Measurements from ENCODE around the gene IL1RAP.
"Not testable (repeated sequence)": the region's sequence is repeated elsewhere in the genome, so short reads cannot be mapped to it uniquely, and the experiment has no call there.

IL1RAP gene

GRCh38 chr3:190498293-190498692 lies 15.6 kb upstream of the IL1RAP start:
- H3K36me3 Mint-ChIP-seq = no peaks in the 10 kb centered on the region
- peaks cover 15% of the 10 kb centered on the region for H3K27me3 Mint-ChIP-seq
- H3K4me1 Mint-ChIP-seq (ENCODE audit: low read depth) = no peaks in the 10 kb centered on the region

GRCh38 chr3:190499122-190499521 lies 14.8 kb upstream of the IL1RAP start:
- Mint-ChIP-seq H3K27me3 (peaks cover 15% of the 10 kb centered on the region), H3K4me1 (ENCODE audit: low read depth) (no peaks in the 10 kb centered on the region), H3K4me3 (no peak overlapping the region), H3K27ac (no peak overlapping the region), H3K36me3 (no peaks in the 10 kb centered on the region), H3K9me3 (ENCODE audit: low read depth) (no peaks in the 10 kb centered on the region)

More at GRCh38 chr3:190498293-190498692, 15.6 kb upstream of the IL1RAP start:
- Mint-ChIP-seq H3K4me3 (no peak overlapping the region), H3K9me3 (ENCODE audit: low read depth) (no peaks in the 10 kb centered on the region), H3K27ac (no peak overlapping the region)

GRCh38 chr3:190502946-190503345 lies 10.9 kb upstream of the IL1RAP start:
- no peak overlapping the region for H3K4me3 Mint-ChIP-seq
- H3K36me3 Mint-ChIP-seq = no peaks in the 10 kb centered on the region
- H3K4me1 Mint-ChIP-seq (ENCODE audit: low read depth) = no peaks in the 10 kb centered on the region
- H3K9me3 Mint-ChIP-seq (ENCODE audit: low read depth) = no peaks in the 10 kb centered on the region
- H3K27ac Mint-ChIP-seq = no peak overlapping the region
- peaks cover 5% of the 10 kb centered on the region for H3K27me3 Mint-ChIP-seq

- peaks cover 4% of the 10 kb centered on the region for H3K27me3 Mint-ChIP-seq
- H3K36me3 Mint-ChIP-seq = no peaks in the 10 kb centered on the region
- no peak overlapping the region for H3K4me3 Mint-ChIP-seq
- H3K27ac Mint-ChIP-seq = no peak overlapping the region
- no peaks in the 10 kb centered on the region for H3K9me3 Mint-ChIP-seq (ENCODE audit: low read depth)
- H3K4me1 Mint-ChIP-seq (ENCODE audit: low read depth) = no peaks in the 10 kb centered on the region
These were observed 9.3 kb upstream of the IL1RAP start for GRCh38 chr3:190504354-190505125.

GRCh38 chr3:190505381-190506003 lies 8.4 kb upstream of the IL1RAP start:
- H3K4me1 Mint-ChIP-seq (ENCODE audit: low read depth) = no peaks in the 10 kb centered on the region
- peaks cover 4% of the 10 kb centered on the region for H3K27me3 Mint-ChIP-seq
- H3K4me3 Mint-ChIP-seq = no peak overlapping the region
- no peaks in the 10 kb centered on the region for H3K9me3 Mint-ChIP-seq (ENCODE audit: low read depth)
- no peak overlapping the region for H3K27ac Mint-ChIP-seq
- no peaks in the 10 kb centered on the region for H3K36me3 Mint-ChIP-seq

- no peaks in the 10 kb centered on the region for H3K4me1 Mint-ChIP-seq (ENCODE audit: low read depth)
- no peak overlapping the region for H3K4me3 Mint-ChIP-seq
- no peaks in the 10 kb centered on the region for H3K36me3 Mint-ChIP-seq
- H3K27me3 Mint-ChIP-seq = peaks cover under 1% of the 10 kb centered on the region
- H3K27ac Mint-ChIP-seq = no peak overlapping the region
- H3K9me3 Mint-ChIP-seq (ENCODE audit: low read depth) = no peaks in the 10 kb centered on the region
These were observed 7.6 kb upstream of the IL1RAP start for GRCh38 chr3:190506271-190506670.

GRCh38 chr3:190512666-190513065 lies 1.2 kb upstream of the IL1RAP start:
- peaks cover 38% of the 10 kb centered on the region for H3K4me1 Mint-ChIP-seq (ENCODE audit: low read depth)
- peak overlapping the region; percentile 93 for H3K4me3 Mint-ChIP-seq
- no peaks in the 10 kb centered on the region for H3K27me3 Mint-ChIP-seq
- no peaks in the 10 kb centered on the region for H3K9me3 Mint-ChIP-seq (ENCODE audit: low read depth)
- H3K36me3 Mint-ChIP-seq = peaks cover 4% of the 10 kb centered on the region
- H3K27ac Mint-ChIP-seq = no peak overlapping the region

- H3K9me3 Mint-ChIP-seq (ENCODE audit: low read depth) = no peaks in the 10 kb centered on the region
- H3K4me1 Mint-ChIP-seq (ENCODE audit: low read depth) = peaks cover 40% of the 10 kb centered on the region
- H3K27ac Mint-ChIP-seq = peak overlapping the region; percentile 41
- H3K4me3 Mint-ChIP-seq = peak overlapping the region; percentile 93
- peaks cover 13% of the 10 kb centered on the region for H3K36me3 Mint-ChIP-seq
- no peaks in the 10 kb centered on the region for H3K27me3 Mint-ChIP-seq
These were observed 698 bp downstream of the IL1RAP start for GRCh38 chr3:190514413-190515153.

- Mint-ChIP-seq H3K9me3 (ENCODE audit: low read depth) (no peaks in the 10 kb centered on the region), H3K4me3 (peak overlapping the region; percentile 93), H3K36me3 (peaks cover 13% of the 10 kb centered on the region), H3K27ac (no peak overlapping the region), H3K4me1 (ENCODE audit: low read depth) (peaks cover 40% of the 10 kb centered on the region), H3K27me3 (no peaks in the 10 kb centered on the region)
These were observed 2.5 kb downstream of the IL1RAP start for GRCh38 chr3:190516416-190516815.

- Mint-ChIP-seq H3K36me3 (peaks cover 14% of the 10 kb centered on the region), H3K4me1 (ENCODE audit: low read depth) (peaks cover 40% of the 10 kb centered on the region), H3K4me3 (no peak overlapping the region), H3K27ac (no peak overlapping the region), H3K27me3 (no peaks in the 10 kb centered on the region), H3K9me3 (ENCODE audit: low read depth) (no peaks in the 10 kb centered on the region)
These were observed 3.8 kb downstream of the IL1RAP start for GRCh38 chr3:190517687-190518086.

- not testable (repeated sequence) for H3K4me3 Mint-ChIP-seq; H3K9me3 Mint-ChIP-seq (ENCODE audit: low read depth); H3K27me3 Mint-ChIP-seq; H3K27ac Mint-ChIP-seq
- peaks cover 17% of the 10 kb centered on the region for H3K36me3 Mint-ChIP-seq
- H3K4me1 Mint-ChIP-seq (ENCODE audit: low read depth) = peaks cover 31% of the 10 kb centered on the region
These were observed 4.6 kb downstream of the IL1RAP start for GRCh38 chr3:190518531-190518930.

- H3K36me3 Mint-ChIP-seq = peaks cover 17% of the 10 kb centered on the region
- no peaks in the 10 kb centered on the region for H3K27me3 Mint-ChIP-seq
- peaks cover 27% of the 10 kb centered on the region for H3K4me1 Mint-ChIP-seq (ENCODE audit: low read depth)
- no peaks in the 10 kb centered on the region for H3K9me3 Mint-ChIP-seq (ENCODE audit: low read depth)
- H3K4me3 Mint-ChIP-seq = no peak overlapping the region
- no peak overlapping the region for H3K27ac Mint-ChIP-seq
These were observed 6.0 kb downstream of the IL1RAP start for GRCh38 chr3:190519886-190520285.

GRCh38 chr3:190521998-190522397 lies 8.1 kb downstream of the IL1RAP start:
- Mint-ChIP-seq H3K4me3 (no peak overlapping the region), H3K27me3 (no peaks in the 10 kb centered on the region), H3K27ac (no peak overlapping the region), H3K4me1 (ENCODE audit: low read depth) (peaks cover 12% of the 10 kb centered on the region), H3K9me3 (ENCODE audit: low read depth) (no peaks in the 10 kb centered on the region), H3K36me3 (peaks cover 17% of the 10 kb centered on the region)

GRCh38 chr3:190522621-190523222 lies 8.8 kb downstream of the IL1RAP start:
- peaks cover 17% of the 10 kb centered on the region for H3K36me3 Mint-ChIP-seq
- H3K27me3 Mint-ChIP-seq = no peaks in the 10 kb centered on the region
- no peaks in the 10 kb centered on the region for H3K9me3 Mint-ChIP-seq (ENCODE audit: low read depth)
- H3K27ac Mint-ChIP-seq = no peak overlapping the region
- no peak overlapping the region for H3K4me3 Mint-ChIP-seq
- H3K4me1 Mint-ChIP-seq (ENCODE audit: low read depth) = peaks cover 7% of the 10 kb centered on the region

- H3K4me1 Mint-ChIP-seq (ENCODE audit: low read depth) = peaks cover 6% of the 10 kb centered on the region
- peaks cover 14% of the 10 kb centered on the region for H3K36me3 Mint-ChIP-seq
- no peaks in the 10 kb centered on the region for H3K27me3 Mint-ChIP-seq
- H3K4me3 Mint-ChIP-seq = no peak overlapping the region
- no peak overlapping the region for H3K27ac Mint-ChIP-seq
- no peaks in the 10 kb centered on the region for H3K9me3 Mint-ChIP-seq (ENCODE audit: low read depth)
These were observed 11.1 kb downstream of the IL1RAP start for GRCh38 chr3:190524942-190525341.

Measured in activated naive CD8-positive, alpha-beta T cell (primary cell).